Measurements from ENCODE around the gene FOXRED1. TPM values are rescaled to one million over a fixed set of nuclear protein-coding genes. Genes with fewer than 3 reads are reported as not detected.
A peak's percentile ranks its signal among the peaks of the same experiment; 100 is the strongest.

The FOXRED1 gene
- total and polyA plus RNA-seq, 9 of the 15 experiments (the other 6 are each of a cell fraction or from before 2014, with no cell fraction given) = 14.1 to 94.4 (median 53.1) TPM

GRCh38 chr11:126303623-126304456 is 34.9 kb downstream of the FOXRED1 start, which contains the start of gene DCPS (continued):
- TF ChIP-seq ZKSCAN3 (CRISPR knock-in tag; IDR thresholded peaks at IDR 0.05) (no peak), HSF4 (CRISPR knock-in tag; IDR thresholded peaks at IDR 0.05; ENCODE audit: borderline replicate concordance) (no peak), ARID2 (IDR thresholded peaks at IDR 0.05) (no peak), GTF2E2 (tag; IDR thresholded peaks at IDR 0.05) (peak; percentile 85; the same call in 1 of the 2 replicates), MBD1 (CRISPR knock-in tag; IDR thresholded peaks at IDR 0.05) (no peak), ZNF175 (CRISPR knock-in tag; IDR thresholded peaks at IDR 0.05; ENCODE audit: low read depth) (no peak)

DNA sequence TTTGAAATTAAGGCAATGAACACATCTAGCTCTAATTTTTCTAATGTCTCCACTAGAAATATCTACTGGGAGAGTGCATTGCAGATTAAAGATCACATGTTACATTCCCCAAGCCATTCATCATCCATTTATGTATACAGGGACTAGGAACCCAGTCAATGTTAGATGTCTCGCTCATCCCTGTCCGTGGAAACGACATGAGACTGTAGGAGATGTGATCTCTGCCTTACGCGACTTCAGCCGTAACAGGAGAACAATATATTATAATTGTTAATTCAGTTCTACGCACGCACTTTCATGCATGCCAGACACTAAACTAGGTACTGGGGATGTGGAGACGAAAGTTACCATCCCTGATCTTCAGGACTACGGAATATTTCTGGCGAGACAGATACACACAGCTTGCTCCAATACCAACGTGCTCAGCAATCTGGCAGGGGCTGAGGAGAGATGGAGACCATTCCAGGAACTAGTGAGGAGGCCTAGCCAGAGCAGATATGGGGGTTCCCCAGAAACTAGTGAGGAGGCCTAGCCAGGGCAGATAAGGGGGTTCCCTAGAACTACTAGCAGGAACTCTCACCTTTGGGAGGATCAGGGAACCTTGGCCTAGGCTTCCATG is 35.6 kb downstream of the FOXRED1 start:
- Histone ChIP-seq H3K4me3 (peak overlapping the region; percentile 57), H3K9me3 (replicated peaks; ENCODE audit: control insufficient read depth, insufficient read depth, low read depth, low read length) (no peaks in the 10 kb centered on the region), H3K9me1 (ENCODE audit: control insufficient read depth, insufficient read depth, low read length) (no peaks in the 10 kb centered on the region), H3K4me1 (replicated peaks in 1 of 2; ENCODE audit: control insufficient read depth in 2 of 2, insufficient read depth in 2 of 2, low read length in 2 of 2) (peaks cover 4 to 11% of the 10 kb centered on the region in 2 experiments; a peak in 3 of 5 replicates), H3K27ac (ENCODE audit: extremely low read depth, low read depth, low read length) (peak overlapping the region; percentile 86), H3K79me2 (ENCODE audit: control insufficient read depth, insufficient read depth, low read length) (peaks cover 12% of the 10 kb centered on the region; the same call in 2 of the 3 replicates), H4K20me1 (replicated peaks; ENCODE audit: control insufficient read depth, insufficient read depth, low read length) (no peaks in the 10 kb centered on the region; the same call in 1 of the 2 replicates), H3K9ac (ENCODE audit: insufficient read depth in 1 of 2, low read depth in 2 of 2, low read length in 2 of 2) (peak overlapping the region; percentile 86 to 89; a peak in 3 of 4 replicates), H3K4me2 (ENCODE audit: insufficient read depth, low read length) (peak overlapping the region; percentile 96), H3K27me3 (ENCODE audit: control insufficient read depth in 2 of 2, insufficient read depth in 2 of 2, low read length in 2 of 2) (no peaks in the 10 kb centered on the region; a peak in 1 of 5 replicates), H3K36me3 (ENCODE audit: control insufficient read depth, insufficient read depth, low read length) (peaks cover 4% of the 10 kb centered on the region; the same call in 2 of the 3 replicates), H2AFZ (ENCODE audit: low read depth, low read length) (peak overlapping the region; percentile 100)
- no peak for FAIRE-seq
- POLR2A ChIA-PET = interaction anchor here (0.6 to 1.1 kb wide), 8 partner anchors 8 to 294 kb away, joined by 3 to 6 read pairs (median 4); no protein-coding TSS in a partner anchor
- CTCF ChIA-PET (ENCODE audit: low intra/inter-chr PET ratio) = no interaction called here
- in situ Hi-C loops (cut with MboI) (loop anchor here (25.0 kb wide), 2 partner anchors 108 to 683 kb away; no protein-coding TSS in a partner anchor), intact Hi-C loops (cut with micrococcal nuclease) (loop anchor here (5.0 kb wide), 2 partner anchors 382 to 413 kb away; no protein-coding TSS in a partner anchor)
- 13% methylated on average over 12 of the region's 12 CpGs for WGBS (ENCODE audit: insufficient coverage, low coverage, missing lambda C conversion rate)
- TF ChIP-seq, protein P1, sequence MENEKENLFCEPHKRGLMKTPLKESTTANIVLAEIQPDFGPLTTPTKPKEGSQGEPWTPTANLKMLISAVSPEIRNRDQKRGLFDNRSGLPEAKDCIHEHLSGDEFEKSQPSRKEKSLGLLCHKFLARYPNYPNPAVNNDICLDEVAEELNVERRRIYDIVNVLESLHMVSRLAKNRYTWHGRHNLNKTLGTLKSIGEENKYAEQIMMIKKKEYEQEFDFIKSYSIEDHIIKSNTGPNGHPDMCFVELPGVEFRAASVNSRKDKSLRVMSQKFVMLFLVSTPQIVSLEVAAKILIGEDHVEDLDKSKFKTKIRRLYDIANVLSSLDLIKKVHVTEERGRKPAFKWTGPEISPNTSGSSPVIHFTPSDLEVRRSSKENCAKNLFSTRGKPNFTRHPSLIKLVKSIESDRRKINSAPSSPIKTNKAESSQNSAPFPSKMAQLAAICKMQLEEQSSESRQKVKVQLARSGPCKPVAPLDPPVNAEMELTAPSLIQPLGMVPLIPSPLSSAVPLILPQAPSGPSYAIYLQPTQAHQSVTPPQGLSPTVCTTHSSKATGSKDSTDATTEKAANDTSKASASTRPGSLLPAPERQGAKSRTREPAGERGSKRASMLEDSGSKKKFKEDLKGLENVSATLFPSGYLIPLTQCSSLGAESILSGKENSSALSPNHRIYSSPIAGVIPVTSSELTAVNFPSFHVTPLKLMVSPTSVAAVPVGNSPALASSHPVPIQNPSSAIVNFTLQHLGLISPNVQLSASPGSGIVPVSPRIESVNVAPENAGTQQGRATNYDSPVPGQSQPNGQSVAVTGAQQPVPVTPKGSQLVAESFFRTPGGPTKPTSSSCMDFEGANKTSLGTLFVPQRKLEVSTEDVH (IDR thresholded peaks at IDR 0.05; ENCODE audit: low read depth, partially characterized antibody) = no peak
- TF ChIP-seq, protein P2, sequence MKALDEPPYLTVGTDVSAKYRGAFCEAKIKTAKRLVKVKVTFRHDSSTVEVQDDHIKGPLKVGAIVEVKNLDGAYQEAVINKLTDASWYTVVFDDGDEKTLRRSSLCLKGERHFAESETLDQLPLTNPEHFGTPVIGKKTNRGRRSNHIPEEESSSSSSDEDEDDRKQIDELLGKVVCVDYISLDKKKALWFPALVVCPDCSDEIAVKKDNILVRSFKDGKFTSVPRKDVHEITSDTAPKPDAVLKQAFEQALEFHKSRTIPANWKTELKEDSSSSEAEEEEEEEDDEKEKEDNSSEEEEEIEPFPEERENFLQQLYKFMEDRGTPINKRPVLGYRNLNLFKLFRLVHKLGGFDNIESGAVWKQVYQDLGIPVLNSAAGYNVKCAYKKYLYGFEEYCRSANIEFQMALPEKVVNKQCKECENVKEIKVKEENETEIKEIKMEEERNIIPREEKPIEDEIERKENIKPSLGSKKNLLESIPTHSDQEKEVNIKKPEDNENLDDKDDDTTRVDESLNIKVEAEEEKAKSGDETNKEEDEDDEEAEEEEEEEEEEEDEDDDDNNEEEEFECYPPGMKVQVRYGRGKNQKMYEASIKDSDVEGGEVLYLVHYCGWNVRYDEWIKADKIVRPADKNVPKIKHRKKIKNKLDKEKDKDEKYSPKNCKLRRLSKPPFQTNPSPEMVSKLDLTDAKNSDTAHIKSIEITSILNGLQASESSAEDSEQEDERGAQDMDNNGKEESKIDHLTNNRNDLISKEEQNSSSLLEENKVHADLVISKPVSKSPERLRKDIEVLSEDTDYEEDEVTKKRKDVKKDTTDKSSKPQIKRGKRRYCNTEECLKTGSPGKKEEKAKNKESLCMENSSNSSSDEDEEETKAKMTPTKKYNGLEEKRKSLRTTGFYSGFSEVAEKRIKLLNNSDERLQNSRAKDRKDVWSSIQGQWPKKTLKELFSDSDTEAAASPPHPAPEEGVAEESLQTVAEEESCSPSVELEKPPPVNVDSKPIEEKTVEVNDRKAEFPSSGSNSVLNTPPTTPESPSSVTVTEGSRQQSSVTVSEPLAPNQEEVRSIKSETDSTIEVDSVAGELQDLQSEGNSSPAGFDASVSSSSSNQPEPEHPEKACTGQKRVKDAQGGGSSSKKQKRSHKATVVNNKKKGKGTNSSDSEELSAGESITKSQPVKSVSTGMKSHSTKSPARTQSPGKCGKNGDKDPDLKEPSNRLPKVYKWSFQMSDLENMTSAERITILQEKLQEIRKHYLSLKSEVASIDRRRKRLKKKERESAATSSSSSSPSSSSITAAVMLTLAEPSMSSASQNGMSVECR (CRISPR knock-in tag; IDR thresholded peaks at IDR 0.05) = 0 out of 2 replicates have a peak, but pooled peaks have one; percentile 9
- ATAC-seq = peak; percentile 45
- peak in 2 of 4 experiments; percentile 29 to 38 for DNase-seq (ENCODE audit: extremely low read depth in 1 of 4, low spot score in 3 of 4)
- BruUV-seq (replicated peaks) = TSS peak; percentile 72

Data from K562 (cell line).